ENCODE measurements around the gene PKP1.

DNA sequence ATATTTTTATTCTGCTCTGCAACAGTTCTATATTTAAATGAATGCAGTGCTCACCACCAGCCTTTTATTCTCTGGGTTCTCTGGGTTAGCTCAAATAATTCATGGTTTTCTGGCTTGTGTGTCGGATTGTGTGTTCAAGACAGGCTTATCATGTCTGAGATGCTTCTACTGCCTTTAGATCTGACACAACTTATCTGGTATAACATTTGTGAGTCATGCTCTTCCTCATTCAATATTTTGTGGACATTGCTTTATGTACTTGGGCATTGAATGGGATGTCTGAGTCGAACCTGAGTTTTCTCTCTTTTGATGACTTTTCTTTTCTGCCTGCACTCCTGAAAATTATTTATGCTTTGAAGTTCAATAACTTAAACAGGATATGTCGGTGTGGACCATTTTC, 17.6 kb upstream of the PKP1 start:
- TF ChIP-seq, protein P1, sequence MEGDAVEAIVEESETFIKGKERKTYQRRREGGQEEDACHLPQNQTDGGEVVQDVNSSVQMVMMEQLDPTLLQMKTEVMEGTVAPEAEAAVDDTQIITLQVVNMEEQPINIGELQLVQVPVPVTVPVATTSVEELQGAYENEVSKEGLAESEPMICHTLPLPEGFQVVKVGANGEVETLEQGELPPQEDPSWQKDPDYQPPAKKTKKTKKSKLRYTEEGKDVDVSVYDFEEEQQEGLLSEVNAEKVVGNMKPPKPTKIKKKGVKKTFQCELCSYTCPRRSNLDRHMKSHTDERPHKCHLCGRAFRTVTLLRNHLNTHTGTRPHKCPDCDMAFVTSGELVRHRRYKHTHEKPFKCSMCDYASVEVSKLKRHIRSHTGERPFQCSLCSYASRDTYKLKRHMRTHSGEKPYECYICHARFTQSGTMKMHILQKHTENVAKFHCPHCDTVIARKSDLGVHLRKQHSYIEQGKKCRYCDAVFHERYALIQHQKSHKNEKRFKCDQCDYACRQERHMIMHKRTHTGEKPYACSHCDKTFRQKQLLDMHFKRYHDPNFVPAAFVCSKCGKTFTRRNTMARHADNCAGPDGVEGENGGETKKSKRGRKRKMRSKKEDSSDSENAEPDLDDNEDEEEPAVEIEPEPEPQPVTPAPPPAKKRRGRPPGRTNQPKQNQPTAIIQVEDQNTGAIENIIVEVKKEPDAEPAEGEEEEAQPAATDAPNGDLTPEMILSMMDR (IDR thresholded peaks at IDR 0.05) = no peak
- no peak for TF ChIP-seq POLR2A (IDR thresholded peaks at IDR 0.05)

Measured in testis (tissue), 2 donors.